AG20443 (cell line): ENCODE data around the gene SECTM1.
"Not testable (repeated sequence)": the region's sequence is repeated elsewhere in the genome, so short reads cannot be mapped to it uniquely, and the experiment has no call there.

Experiments used
- DNase-seq: peaks from one replicate; pipeline ENCODE4 v3.0.0; 2012; ENCODE audit warnings: low spot score, mixed read lengths

Gene SECTM1

DNA sequence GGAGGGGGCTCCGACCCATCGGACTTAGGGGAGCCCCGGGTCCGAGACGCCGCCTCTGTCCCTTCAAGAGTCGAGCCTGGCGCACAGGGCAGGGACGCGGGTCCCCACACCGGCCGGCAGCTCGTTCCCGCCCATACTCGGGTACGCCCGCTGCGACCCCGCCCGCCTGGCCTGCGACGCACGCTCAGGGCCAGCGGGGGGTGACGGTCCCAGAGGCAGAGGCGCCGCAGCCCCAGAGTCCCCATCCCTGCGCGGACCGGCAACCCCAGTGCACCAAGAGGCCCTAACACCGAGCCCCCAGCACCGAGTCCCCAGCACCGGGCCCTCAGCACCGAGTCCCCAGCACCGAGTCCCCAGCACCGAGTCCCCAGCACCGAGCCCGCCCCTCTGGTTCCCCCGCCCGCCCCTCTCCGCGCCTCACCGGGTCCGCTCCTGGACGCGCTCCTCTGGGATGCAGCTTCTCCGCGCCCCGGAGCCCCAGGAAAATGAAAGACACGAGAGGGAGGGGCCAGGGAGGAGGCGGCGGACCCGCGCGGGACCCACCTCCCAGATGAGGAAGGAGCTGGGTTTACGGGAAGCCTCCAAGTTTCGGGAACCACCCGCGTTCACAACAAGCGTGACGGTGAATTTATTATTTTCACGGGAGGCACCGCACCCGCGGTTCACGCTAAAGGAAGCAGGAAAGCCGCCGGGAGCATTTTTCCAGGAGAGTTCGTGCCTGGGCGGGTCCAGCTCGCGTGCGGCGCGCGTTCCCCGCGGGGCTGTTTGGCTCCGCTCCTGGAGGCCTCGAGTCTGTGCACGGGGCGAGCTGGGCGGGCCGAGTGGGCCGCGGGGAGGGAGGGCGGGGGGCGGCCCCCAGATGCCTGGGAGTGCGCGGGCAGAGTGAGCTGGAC, at the start of gene SECTM1:
SECTM1 (minus strand) TSS at position 488 of the 893 bp plus-strand sequence. CDS start 6,526 bp downstream, outside the sequence.
- peak; percentile 90 for DNase-seq

DNA sequence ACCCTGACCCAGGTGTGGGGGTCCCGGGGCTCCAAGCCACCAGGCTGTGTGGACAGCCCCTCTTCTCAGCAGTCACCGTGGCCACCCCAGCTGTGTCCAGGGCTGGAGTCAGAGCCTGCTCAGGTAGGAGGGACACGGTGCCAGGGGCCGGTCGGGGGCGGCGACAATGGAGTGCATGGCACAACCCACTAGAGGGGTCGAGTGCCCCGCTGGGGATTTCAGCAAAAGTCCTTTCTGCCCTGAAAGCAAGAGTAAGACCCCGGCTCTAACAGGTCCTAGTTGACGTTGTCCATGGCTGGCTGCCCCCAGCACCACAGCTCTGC, 49.3 kb upstream of the SECTM1 start:
- DNase-seq, result no peak

DNA sequence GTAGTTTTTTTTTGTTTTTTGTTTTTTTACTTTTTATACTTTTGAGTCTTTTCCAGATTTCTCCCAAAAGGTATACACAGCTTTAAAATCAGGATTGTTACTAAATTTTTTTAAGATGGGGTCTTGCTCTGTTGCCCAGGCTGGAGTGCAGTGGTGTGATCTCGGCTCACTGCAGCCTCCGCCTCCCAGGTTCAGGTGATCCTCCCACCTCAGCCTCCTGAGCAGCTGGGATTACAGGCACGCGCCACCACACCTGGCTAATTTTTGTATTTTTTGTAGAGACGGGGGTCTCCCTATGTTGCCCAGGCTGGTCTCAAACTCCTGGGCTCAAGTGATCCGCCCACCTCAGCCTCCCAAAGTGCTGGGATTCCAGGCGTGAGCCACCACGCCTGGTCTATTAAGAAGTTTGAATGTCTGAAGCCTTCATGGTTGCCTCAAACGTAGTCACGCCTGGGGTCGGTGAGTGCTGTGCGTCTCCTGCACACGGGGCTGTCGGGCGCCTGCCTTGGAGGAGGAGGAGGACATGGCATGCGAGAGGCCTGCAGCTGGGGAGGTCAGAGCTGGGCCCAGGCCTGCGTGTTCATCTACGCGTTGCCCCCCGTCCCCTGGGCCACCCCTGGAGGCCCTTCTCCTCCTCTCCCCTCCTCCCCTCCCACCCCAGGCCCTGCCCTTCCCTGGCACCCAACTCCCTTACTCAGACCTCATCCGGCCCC, 48.8 kb upstream of the SECTM1 start:
- DNase-seq, result not testable (repeated sequence)

GRCh38 chr17:82381703-82382009, 48.1 kb upstream of the SECTM1 start:
- not testable (repeated sequence) for DNase-seq

DNA sequence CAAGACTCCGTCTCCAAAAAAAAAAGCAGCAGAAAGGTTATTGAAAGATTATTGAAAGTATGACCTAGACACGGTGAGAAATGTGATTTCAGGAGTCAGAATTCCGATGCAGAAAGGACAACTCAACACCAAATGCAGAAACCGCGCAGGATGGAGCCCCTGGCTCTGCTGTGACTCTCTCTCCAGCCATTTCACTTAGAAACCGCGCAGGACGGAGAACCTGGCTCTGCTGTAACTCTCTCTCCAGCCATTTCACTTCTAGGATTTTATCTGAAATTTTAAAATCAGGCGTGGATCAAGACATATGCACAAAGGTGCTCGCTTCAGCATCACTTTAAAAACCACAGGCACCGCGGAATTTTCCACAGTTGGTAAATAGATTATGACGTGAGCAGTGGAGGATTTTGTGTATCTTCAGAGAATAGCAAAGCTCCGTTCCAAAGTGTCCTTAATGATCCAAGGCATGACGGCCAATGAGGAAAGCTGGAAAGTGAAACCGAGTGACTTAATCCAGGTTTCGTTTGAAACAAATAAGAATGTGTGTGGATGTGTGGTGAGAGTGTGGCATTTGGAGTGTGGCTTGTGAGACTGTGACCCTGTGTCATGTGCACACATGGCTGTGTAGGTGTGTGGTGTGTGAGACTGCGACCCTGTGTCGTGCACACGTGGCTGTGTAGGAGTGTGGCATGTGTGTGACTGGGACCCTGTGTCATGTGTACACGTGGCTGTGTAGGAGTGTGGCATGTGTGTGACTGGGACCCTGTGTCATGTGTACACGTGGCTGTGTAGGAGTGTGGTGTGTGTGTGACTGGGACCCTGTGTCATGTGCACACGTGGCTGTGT, 47.5 kb upstream of the SECTM1 start:
- peak; percentile 51 for DNase-seq

GRCh38 chr17:82378741-82379021, 45.1 kb upstream of the SECTM1 start:
- no peak for DNase-seq

GRCh38 chr17:82377924-82378740, 44.6 kb upstream of the SECTM1 start:
- no peak for DNase-seq

- DNase-seq, result not testable (repeated sequence)
Measured at GRCh38 chr17:82377294-82377693, 43.7 kb upstream of the SECTM1 start.

- DNase-seq, result no peak
Measured at GRCh38 chr17:82376042-82376730, 42.6 kb upstream of the SECTM1 start.

DNA sequence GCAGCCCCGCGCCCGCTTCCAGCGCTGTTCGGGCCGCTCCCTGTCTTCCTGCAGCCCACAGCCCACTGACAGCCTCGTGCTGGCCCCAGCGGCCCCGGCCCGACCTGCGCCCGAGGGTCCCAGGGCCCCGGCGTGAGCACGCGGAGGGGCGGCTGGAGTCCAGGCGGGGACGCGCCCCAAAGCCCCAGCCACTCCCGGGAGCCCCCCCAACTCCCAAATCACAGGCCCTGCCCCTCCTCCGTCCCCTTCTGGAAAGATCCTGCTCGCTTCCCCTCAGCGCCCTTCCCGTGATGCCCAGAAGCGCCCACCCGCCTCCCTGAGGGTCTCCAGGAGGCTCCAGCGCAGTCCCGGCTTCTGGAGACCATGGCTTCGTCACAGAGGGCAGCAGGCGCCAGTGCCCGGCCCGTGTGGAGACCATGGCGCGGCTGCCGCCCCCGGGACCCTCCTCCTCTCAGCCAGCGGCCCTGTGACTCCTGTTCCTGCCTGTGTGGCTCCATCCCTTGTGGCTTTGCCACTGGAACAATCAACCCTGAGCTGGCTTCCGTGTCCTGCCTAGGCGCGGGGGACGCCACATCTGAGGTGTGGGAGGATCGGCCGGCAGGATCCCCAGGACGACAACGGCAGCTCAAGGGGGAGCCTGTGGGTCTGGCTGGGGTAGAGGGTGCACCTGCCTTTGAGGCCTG, 41.9 kb upstream of the SECTM1 start:
- DNase-seq, result no peak

DNA sequence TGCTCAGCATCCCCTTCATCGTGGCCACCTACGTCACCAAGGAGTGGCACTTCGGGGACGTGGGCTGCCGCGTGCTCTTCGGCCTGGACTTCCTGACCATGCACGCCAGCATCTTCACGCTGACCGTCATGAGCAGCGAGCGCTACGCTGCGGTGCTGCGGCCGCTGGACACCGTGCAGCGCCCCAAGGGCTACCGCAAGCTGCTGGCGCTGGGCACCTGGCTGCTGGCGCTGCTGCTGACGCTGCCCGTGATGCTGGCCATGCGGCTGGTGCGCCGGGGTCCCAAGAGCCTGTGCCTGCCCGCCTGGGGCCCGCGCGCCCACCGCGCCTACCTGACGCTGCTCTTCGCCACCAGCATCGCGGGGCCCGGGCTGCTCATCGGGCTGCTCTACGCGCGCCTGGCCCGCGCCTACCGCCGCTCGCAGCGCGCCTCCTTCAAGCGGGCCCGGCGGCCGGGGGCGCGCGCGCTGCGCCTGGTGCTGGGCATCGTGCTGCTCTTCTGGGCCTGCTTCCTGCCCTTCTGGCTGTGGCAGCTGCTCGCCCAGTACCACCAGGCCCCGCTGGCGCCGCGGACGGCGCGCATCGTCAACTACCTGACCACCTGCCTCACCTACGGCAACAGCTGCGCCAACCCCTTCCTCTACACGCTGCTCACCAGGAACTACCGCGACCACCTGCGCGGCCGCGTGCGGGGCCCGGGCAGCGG, 41.2 kb upstream of the SECTM1 start:
- DNase-seq, result no peak

GRCh38 chr17:82373731-82374625, 40.4 kb upstream of the SECTM1 start:
- no peak for DNase-seq

DNA sequence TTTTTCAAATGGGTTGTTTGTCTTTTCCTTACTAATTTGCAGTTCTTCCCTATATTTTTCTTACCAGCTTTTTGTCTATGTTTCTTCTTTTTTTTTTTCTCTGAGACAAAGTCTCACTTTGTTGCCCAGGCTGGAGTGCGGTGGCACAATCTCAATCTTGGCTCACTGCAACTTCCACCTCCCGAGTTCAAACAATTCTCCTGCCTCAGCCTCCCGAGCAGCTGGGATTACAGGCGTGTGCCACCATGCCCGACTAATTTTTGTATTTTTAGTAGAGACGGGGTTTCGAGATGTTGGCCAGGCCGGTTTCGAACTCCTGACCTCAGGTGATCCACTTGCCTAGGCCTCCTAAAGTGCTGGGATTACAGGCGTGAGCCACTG, 39.5 kb upstream of the SECTM1 start:
- DNase-seq, result not testable (repeated sequence)

- no peak for DNase-seq
Measured at GRCh38 chr17:82372249-82373071, 38.9 kb upstream of the SECTM1 start.

DNA sequence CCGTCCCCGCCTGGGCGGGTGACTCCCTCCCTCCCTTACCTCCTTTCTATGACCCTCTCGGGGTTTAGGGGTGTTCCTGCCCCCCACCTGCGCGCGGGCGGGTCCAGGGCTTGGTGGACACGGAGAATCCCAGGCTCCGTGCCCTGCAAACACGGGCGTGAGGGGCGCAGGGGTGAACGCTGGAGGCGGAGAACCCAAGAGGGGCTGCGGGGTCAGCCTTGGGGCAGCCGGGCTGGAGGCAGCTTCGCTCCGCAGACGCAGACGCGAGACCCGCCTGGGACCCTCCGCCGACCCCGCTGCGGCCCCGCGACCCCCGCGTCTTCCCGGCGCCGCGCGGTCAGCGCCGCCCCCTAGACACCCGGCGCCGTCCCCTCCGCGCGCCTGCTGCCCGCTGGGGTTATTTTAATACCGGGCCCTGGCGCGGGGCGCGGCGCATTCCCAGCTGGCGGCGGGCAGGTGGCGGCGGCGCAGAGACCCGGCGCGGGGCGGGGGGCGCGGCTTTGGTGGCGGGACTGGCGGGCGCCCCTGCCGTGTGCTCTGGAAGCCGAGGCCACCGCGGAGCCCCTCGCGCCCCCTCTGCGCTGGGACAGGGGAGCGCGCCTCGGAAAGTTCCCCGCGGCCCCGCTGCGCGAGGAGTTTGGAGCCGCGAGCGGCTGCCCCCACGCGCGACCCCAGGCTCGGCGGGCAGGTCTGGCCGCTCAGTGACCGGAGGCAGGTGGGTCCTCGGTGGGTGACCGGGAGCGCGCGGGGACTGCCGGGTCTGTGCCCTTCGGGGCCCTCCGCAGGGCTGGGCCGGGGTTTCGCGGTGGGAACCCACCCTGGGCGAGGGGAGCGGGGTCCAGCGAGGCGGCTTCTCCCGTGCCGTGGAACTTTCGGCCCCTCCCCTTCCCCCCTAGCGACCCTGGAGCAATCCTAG, 38.0 kb upstream of the SECTM1 start, which contains the start of gene UTS2R:
UTS2R (plus strand) TSS at position 433 of the 916 bp plus-strand sequence. CDS start 2,560 bp downstream, outside the sequence.
- DNase-seq, result no peak

GRCh38 chr17:82370471-82371332, 37.1 kb upstream of the SECTM1 start:
- peak; percentile 40 for DNase-seq
